ES-I3 (cell line): ENCODE data around the gene PGA5.
"Not testable (repeated sequence)": the region's sequence is repeated elsewhere in the genome, so short reads cannot be mapped to it uniquely, and the experiment has no call there.

Source experiments
- H3K36me3 ChIP-seq: 2 replicates; pipeline ENCODE4 v1.6.1; 2013; ENCODE audit warnings: mild to moderate bottlenecking, low read length, control low read depth, moderate library complexity; ENCODE audit not compliant: insufficient read depth
- H3K4me1 ChIP-seq: 2 replicates; pipeline ENCODE4 v1.6.1; 2013; ENCODE audit warnings: mild to moderate bottlenecking, control low read depth, low read length; ENCODE audit not compliant: insufficient read depth
- H3K9ac ChIP-seq: 2 replicates; pipeline ENCODE4 v1.6.1; 2013; ENCODE audit warnings: low read depth, mild to moderate bottlenecking, low read length, moderate library complexity
- H3K9me3 ChIP-seq: 2 replicates; pipeline ENCODE4 v1.6.1; 2013; ENCODE audit warnings: mild to moderate bottlenecking, low read length, moderate library complexity; ENCODE audit not compliant: control insufficient read depth, insufficient read depth

PGA5 gene

GRCh38 chr11:61240875-61241274 lies at the start of gene PGA5:
Gene PGA5 (plus strand): TSS chr11:61241175. CDS start chr11:61241227, 52 bp downstream.
- not testable (repeated sequence) for H3K4me1 ChIP-seq, H3K9ac ChIP-seq

DNA sequence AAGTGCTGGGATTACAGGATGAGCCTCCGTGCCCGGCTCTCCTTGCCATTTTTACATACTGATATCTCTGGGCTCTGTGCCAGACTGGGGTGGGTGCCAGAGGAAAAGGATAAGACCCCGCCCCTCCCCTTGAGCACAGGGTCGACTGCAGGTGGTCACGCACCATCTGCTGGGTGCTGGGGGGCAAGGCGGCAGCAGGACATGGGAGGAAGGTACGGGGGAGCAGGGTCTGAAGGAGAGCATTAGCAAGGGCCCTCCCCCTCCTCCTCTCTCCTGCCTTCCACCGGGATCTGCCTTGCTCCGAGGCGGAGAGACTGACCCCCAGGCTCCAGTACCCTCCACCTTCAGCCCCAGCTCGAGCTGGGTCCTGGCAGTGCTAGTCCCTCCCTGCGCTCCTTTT lies 47.4 kb upstream of the PGA5 start:
- H3K4me1 ChIP-seq: peaks cover 6% of the 10 kb centered on the region; the same call in 1 of the 2 replicates
- no peaks in the 10 kb centered on the region for H3K36me3 ChIP-seq
- H3K9ac ChIP-seq: no peak overlapping the region; the same call in 1 of the 2 replicates
- H3K9me3 ChIP-seq: 0 out of 2 replicates have a peak, but pooled peaks cover 4% of the 10 kb centered on the region

More at GRCh38 chr11:61240875-61241274, at the start of gene PGA5:
- not testable (repeated sequence) for H3K9me3 ChIP-seq, H3K36me3 ChIP-seq

GRCh38 chr11:61194169-61194671 lies 46.8 kb upstream of the PGA5 start:
- peaks cover 6% of the 10 kb centered on the region; the same call in 1 of the 2 replicates for H3K4me1 ChIP-seq
- H3K9me3 ChIP-seq: 0 out of 2 replicates have a peak, but pooled peaks cover 7% of the 10 kb centered on the region
- H3K9ac ChIP-seq: no peak overlapping the region
- H3K36me3 ChIP-seq: no peaks in the 10 kb centered on the region

GRCh38 chr11:61194981-61195695 lies 45.8 kb upstream of the PGA5 start:
- H3K9me3 ChIP-seq: 0 out of 2 replicates have a peak, but pooled peaks cover 7% of the 10 kb centered on the region
- peaks cover 6% of the 10 kb centered on the region; the same call in 1 of the 2 replicates for H3K4me1 ChIP-seq
- H3K9ac ChIP-seq: no peak overlapping the region
- no peaks in the 10 kb centered on the region for H3K36me3 ChIP-seq

GRCh38 chr11:61195719-61196118 lies 45.3 kb upstream of the PGA5 start:
- Histone ChIP-seq H3K9ac (no peak overlapping the region), H3K4me1 (peaks cover 6% of the 10 kb centered on the region; the same call in 1 of the 2 replicates), H3K36me3 (no peaks in the 10 kb centered on the region), H3K9me3 (0 out of 2 replicates have a peak, but pooled peaks cover 7% of the 10 kb centered on the region)

GRCh38 chr11:61198361-61198760 lies 42.6 kb upstream of the PGA5 start:
- no peak overlapping the region for H3K9ac ChIP-seq

DNA sequence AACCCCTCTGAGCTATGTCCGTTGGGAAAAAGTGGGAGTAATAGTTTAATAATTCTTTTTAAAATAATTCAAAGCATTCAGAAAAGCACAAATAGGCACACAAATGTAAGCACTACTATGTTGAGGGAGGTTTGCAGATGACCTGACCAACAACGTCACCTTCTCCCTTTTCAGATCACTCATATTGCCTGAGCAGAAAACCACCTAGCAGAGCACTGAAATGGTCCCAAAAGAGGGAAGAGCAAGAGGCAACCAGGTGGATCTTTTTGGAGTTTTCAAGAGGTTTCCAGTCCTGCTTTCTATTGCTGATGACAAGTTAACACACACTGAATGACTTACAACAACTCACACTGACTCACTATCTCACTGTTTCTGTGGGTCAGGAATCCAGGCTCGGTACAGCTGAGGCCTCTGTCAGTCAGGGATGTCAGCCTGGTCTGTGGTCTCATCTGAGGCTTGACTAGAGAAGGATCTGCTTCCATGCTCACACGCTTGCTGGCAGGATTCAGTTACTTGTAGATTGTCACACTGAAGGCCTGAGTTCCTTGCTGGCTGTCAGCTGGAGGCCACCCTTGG lies 41.9 kb upstream of the PGA5 start:
- no peak overlapping the region for H3K9ac ChIP-seq
- H3K4me1 ChIP-seq: no peaks in the 10 kb centered on the region; the same call in 1 of the 2 replicates
- H3K36me3 ChIP-seq: no peaks in the 10 kb centered on the region
- 0 out of 2 replicates have a peak, but pooled peaks cover 3% of the 10 kb centered on the region for H3K9me3 ChIP-seq

More at GRCh38 chr11:61198361-61198760, 42.6 kb upstream of the PGA5 start:
- H3K4me1 ChIP-seq: peaks cover 6% of the 10 kb centered on the region; the same call in 1 of the 2 replicates
- H3K36me3 ChIP-seq: no peaks in the 10 kb centered on the region
- 0 out of 2 replicates have a peak, but pooled peaks cover 3% of the 10 kb centered on the region for H3K9me3 ChIP-seq

GRCh38 chr11:61201476-61201875 lies 39.5 kb upstream of the PGA5 start:
- 0 out of 2 replicates have a peak, but pooled peaks cover 3% of the 10 kb centered on the region for H3K9me3 ChIP-seq
- H3K9ac ChIP-seq: no peak overlapping the region
- no peaks in the 10 kb centered on the region for H3K36me3 ChIP-seq
- H3K4me1 ChIP-seq: no peaks in the 10 kb centered on the region

GRCh38 chr11:61202950-61203746 lies 37.8 kb upstream of the PGA5 start, which contains the start of gene PGA3:
Gene PGA3 (plus strand): TSS chr11:61203515. CDS start chr11:61203565, 50 bp downstream.
- not testable (repeated sequence) for H3K36me3 ChIP-seq, H3K9ac ChIP-seq, H3K4me1 ChIP-seq

DNA sequence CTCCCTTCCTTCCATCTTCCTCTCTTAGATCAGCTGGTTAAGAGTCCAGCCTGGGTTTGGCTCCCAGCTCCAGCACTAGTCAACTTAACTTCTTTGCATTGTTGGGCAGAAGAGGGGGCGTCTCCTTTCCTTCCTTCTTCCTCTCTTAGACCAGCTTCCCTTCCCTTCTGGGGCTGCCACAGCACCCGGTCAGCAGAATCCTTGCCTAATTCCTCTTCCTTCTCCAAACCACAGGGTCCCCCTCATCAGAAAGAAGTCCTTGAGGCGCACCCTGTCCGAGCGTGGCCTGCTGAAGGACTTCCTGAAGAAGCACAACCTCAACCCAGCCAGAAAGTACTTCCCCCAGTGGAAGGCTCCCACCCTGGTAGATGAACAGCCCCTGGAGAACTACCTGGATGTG lies 37.1 kb upstream of the PGA5 start:
- not testable (repeated sequence) for H3K4me1 ChIP-seq, H3K9ac ChIP-seq, H3K36me3 ChIP-seq, H3K9me3 ChIP-seq

More at GRCh38 chr11:61202950-61203746, 37.8 kb upstream of the PGA5 start, which contains the start of gene PGA3:
- not testable (repeated sequence) for H3K9me3 ChIP-seq

GRCh38 chr11:61204502-61205059 lies 36.4 kb upstream of the PGA5 start:
- not testable (repeated sequence) for H3K36me3 ChIP-seq

DNA sequence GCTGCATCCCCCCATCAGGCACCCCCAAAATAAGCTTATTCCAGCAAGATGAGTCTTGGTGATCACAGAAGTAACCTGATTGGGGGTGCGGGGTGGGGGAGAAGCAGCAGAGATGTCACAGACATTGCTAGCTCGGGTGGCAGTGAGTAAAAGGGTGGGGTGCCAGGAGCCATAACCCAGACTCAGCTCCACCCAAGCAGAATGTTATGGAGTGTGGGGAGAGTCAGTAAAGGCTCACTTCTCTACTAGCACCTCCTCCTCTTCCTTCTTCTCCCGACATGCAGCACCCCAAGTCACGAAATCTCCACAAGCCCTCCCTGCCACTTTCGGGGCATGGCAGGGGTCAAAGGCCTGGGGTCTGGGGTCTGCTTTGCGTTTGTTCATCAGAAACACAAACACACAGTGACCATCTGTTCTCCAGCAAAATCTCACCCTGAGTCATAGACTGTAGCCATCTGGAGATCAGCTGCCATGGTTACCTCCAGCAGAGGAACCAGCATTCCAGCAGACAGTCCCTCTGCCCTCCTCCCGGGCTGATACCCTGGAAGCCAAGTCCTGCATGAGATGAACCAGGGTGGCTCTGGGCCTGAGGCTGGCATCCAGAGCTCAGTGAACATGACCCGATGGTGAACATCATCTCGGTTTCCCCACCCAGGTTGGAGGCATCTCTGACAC lies 33.2 kb upstream of the PGA5 start:
- not testable (repeated sequence) for H3K9me3 ChIP-seq, H3K4me1 ChIP-seq, H3K9ac ChIP-seq, H3K36me3 ChIP-seq

More at GRCh38 chr11:61204502-61205059, 36.4 kb upstream of the PGA5 start:
- not testable (repeated sequence) for H3K9ac ChIP-seq, H3K4me1 ChIP-seq, H3K9me3 ChIP-seq

- H3K9ac ChIP-seq, H3K9me3 ChIP-seq, H3K4me1 ChIP-seq, H3K36me3 ChIP-seq: not testable (repeated sequence)
Measured at GRCh38 chr11:61210629-61211028, 30.3 kb upstream of the PGA5 start.
